HG03460 (cell line): ENCODE results near the gene ZNF813.
A peak's percentile ranks its signal among the peaks of the same experiment; 100 is the strongest.

Source experiments
- ATAC-seq: cut with Tn5 transposase; IDR thresholded peaks from one replicate; pipeline ENCODE4 v1.9.1; 2021; ENCODE audit not compliant: unreplicated experiment

ZNF813 gene

GRCh38 chr19:53519446-53519845 is 51.9 kb downstream of the ZNF813 start:
- no peak for ATAC-seq

GRCh38 chr19:53520163-53520546 is 52.6 kb downstream of the ZNF813 start:
- ATAC-seq: no peak

GRCh38 chr19:53520547-53521372 is 53.2 kb downstream of the ZNF813 start:
- peak; percentile 98 for ATAC-seq

GRCh38 chr19:53521373-53522202 is 54.1 kb downstream of the ZNF813 start:
- no peak for ATAC-seq

- ATAC-seq: no peak
Observed at GRCh38 chr19:53525922-53526321, 58.4 kb downstream of the ZNF813 start.

- ATAC-seq: no peak
Observed at GRCh38 chr19:53530622-53531021, 63.1 kb downstream of the ZNF813 start.

GRCh38 chr19:53531457-53531856 is 63.9 kb downstream of the ZNF813 start:
- no peak for ATAC-seq

GRCh38 chr19:53532362-53532761 is 64.8 kb downstream of the ZNF813 start:
- no peak for ATAC-seq

GRCh38 chr19:53536225-53536548 is 68.7 kb downstream of the ZNF813 start:
- ATAC-seq: no peak

- ATAC-seq: peak; percentile 5
Observed at GRCh38 chr19:53537121-53537520, 69.6 kb downstream of the ZNF813 start.

- ATAC-seq: peak; percentile 58
Observed at GRCh38 chr19:53537521-53538377, 70.2 kb downstream of the ZNF813 start, which contains the start of gene ZNF331. Gene ZNF331 (plus strand): TSS chr19:53538145. CDS start chr19:53569377, 31,232 bp downstream.

GRCh38 chr19:53538378-53539109 is 71.0 kb downstream of the ZNF813 start:
- peak; percentile 8 for ATAC-seq

GRCh38 chr19:53540091-53540490 is 72.6 kb downstream of the ZNF813 start:
- no peak for ATAC-seq

- no peak for ATAC-seq
Observed at GRCh38 chr19:53541971-53542370, 74.4 kb downstream of the ZNF813 start.

- no peak for ATAC-seq
Observed at GRCh38 chr19:53545271-53546065, 77.9 kb downstream of the ZNF813 start.
